Measurements from ENCODE around the gene IRF2.

IRF2 gene

GRCh38 chr4:184349283-184350039 lies 124.9 kb downstream of the IRF2 start:
- TF ChIP-seq GLIS3 (CRISPR knock-in tag; IDR thresholded peaks at IDR 0.05) (no peak), ARNTL (CRISPR knock-in tag; IDR thresholded peaks at IDR 0.05; ENCODE audit: borderline replicate concordance, low read depth) (no peak), ESRRG (CRISPR knock-in tag; IDR thresholded peaks at IDR 0.05) (no peak), ZNF565 (CRISPR knock-in tag; conservative IDR thresholded peaks at IDR 0.05; ENCODE audit: low read depth) (no peak)
- no peak for ATAC-seq

- ATAC-seq: no peak
- TF ChIP-seq PATZ1 (CRISPR knock-in tag; IDR thresholded peaks at IDR 0.05; ENCODE audit: borderline replicate concordance) (no peak), ZFP3 (CRISPR knock-in tag; IDR thresholded peaks at IDR 0.05) (no peak), TSHZ2 (CRISPR knock-in tag; IDR thresholded peaks at IDR 0.05) (no peak), ZFP30 (CRISPR knock-in tag; IDR thresholded peaks at IDR 0.05) (no peak), SNAI2 (CRISPR knock-in tag; IDR thresholded peaks at IDR 0.05) (no peak), PPARA (CRISPR knock-in tag; IDR thresholded peaks at IDR 0.05; ENCODE audit: borderline replicate concordance) (no peak), CSDC2 (CRISPR knock-in tag; IDR thresholded peaks at IDR 0.05) (no peak), OSR1 (CRISPR knock-in tag; IDR thresholded peaks at IDR 0.05) (no peak), BACH2 (CRISPR knock-in tag; IDR thresholded peaks at IDR 0.05; ENCODE audit: borderline replicate concordance) (no peak), ZNF70 (CRISPR knock-in tag; IDR thresholded peaks at IDR 0.05) (no peak), GLIS3 (CRISPR knock-in tag; IDR thresholded peaks at IDR 0.05) (no peak), CREB5 (CRISPR knock-in tag; IDR thresholded peaks at IDR 0.05; ENCODE audit: low read depth) (no peak), ARNTL (CRISPR knock-in tag; IDR thresholded peaks at IDR 0.05; ENCODE audit: borderline replicate concordance, low read depth) (no peak), ESRRG (CRISPR knock-in tag; IDR thresholded peaks at IDR 0.05) (no peak), ISL1 (CRISPR knock-in tag; IDR thresholded peaks at IDR 0.05) (no peak), TOX (CRISPR knock-in tag; IDR thresholded peaks at IDR 0.05; ENCODE audit: borderline replicate concordance) (no peak), RARB (CRISPR knock-in tag; IDR thresholded peaks at IDR 0.05) (no peak), CSRNP3 (CRISPR knock-in tag; IDR thresholded peaks at IDR 0.05) (no peak), ZNF565 (CRISPR knock-in tag; conservative IDR thresholded peaks at IDR 0.05; ENCODE audit: low read depth) (no peak)
Observed at GRCh38 chr4:184348311-184349233, 125.8 kb downstream of the IRF2 start.
